Lower leg skin (tissue), 4 donors: ENCODE measurements around the gene DMRTA1. TPM values are rescaled to one million over a fixed set of nuclear protein-coding genes. Genes with fewer than 3 reads are reported as not detected.
"Not testable (repeated sequence)": the region's sequence is repeated elsewhere in the genome, so short reads cannot be mapped to it uniquely, and the experiment has no call there.

ENCODE experiments used
- DNase-seq, 2 donors: peaks; one replicate each; pipeline ENCODE4 v3.0.0-alpha.2; 2019; ENCODE audit warnings: low spot score in 2 of 2
- H3K4me3 ChIP-seq: fragments of 200-600 bp; sonication (generic); 2 replicates; pipeline ENCODE4 v1.5.1; 2017; ENCODE audit warnings: mild to moderate bottlenecking, low read depth; ENCODE audit not compliant: poor library complexity, severe bottlenecking
- POLR2A ChIP-seq, 2 donors: fragments of 450-650 bp; IDR thresholded peaks; one replicate each; pipeline ENCODE4 v1.6.1; 2016 to 2017; ENCODE audit warnings: antibody characterized with exemption in 2 of 2, mild to moderate bottlenecking in 1 of 2, moderate library complexity in 1 of 2
- WGBS, 2 donors: methylation state at CpG; one replicate each; pipeline ENCODE4 v1.1.5; 2018; 5-methylcytosine and 5-hydroxymethylcytosine counted together
- intact Hi-C: fragments of 100-400 bp; cut with DNase I; formaldehyde crosslinking; loops from one replicate; pipeline ENCODE4 v1.15.0; 2023; ENCODE audit warnings: low total_unique reads
- total RNA-seq, 4 donors: library from RNA; depleted of rRNA; stranded (reverse); fragments of >200 nt; gene quantifications; one replicate each; pipeline ENCODE4 v1.1.0, GENCODE V29; 2016
- TF ChIP-seq, protein P1 (sequence below), 3 donors: fragments of 450-650 bp; IDR thresholded peaks; one replicate each; pipeline ENCODE4 v1.5.1; 2016; ENCODE audit warnings: antibody characterized with exemption in 3 of 3, mild to moderate bottlenecking in 3 of 3, moderate library complexity in 2 of 3

The DMRTA1 gene
- total RNA-seq, 4 donors from 2014 or later: 0.07 to 1.4 (median 0.62) TPM

DNA sequence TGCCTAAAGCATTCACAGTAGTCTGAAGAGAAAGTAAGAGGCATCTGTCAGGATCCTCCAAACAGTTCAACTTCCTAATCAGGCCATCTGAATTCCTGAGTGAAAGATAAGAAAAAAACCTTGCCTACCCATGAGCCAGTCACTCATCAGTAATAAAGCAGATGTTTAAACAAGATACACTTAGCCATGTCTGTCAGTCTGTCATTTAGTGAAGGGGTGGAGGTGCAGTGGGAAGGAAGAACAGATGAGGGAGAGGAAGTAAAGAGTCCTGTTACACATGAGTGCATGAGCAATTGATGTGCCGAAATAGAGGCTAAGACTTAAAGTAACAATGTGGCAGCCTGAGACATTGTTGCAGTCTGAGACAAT lies 29.9 kb upstream of the DMRTA1 start:
- no peak overlapping the region for H3K4me3 ChIP-seq
- TF ChIP-seq, protein P1, sequence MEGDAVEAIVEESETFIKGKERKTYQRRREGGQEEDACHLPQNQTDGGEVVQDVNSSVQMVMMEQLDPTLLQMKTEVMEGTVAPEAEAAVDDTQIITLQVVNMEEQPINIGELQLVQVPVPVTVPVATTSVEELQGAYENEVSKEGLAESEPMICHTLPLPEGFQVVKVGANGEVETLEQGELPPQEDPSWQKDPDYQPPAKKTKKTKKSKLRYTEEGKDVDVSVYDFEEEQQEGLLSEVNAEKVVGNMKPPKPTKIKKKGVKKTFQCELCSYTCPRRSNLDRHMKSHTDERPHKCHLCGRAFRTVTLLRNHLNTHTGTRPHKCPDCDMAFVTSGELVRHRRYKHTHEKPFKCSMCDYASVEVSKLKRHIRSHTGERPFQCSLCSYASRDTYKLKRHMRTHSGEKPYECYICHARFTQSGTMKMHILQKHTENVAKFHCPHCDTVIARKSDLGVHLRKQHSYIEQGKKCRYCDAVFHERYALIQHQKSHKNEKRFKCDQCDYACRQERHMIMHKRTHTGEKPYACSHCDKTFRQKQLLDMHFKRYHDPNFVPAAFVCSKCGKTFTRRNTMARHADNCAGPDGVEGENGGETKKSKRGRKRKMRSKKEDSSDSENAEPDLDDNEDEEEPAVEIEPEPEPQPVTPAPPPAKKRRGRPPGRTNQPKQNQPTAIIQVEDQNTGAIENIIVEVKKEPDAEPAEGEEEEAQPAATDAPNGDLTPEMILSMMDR (IDR thresholded peaks at IDR 0.05): no peak
- TF ChIP-seq POLR2A (IDR thresholded peaks at IDR 0.05): no peak
- intact Hi-C loops: no loop called here
- 34 to 48% methylated on average over 1 of the region's 1 CpG for WGBS, 2 donors
- no peak for DNase-seq

DNA sequence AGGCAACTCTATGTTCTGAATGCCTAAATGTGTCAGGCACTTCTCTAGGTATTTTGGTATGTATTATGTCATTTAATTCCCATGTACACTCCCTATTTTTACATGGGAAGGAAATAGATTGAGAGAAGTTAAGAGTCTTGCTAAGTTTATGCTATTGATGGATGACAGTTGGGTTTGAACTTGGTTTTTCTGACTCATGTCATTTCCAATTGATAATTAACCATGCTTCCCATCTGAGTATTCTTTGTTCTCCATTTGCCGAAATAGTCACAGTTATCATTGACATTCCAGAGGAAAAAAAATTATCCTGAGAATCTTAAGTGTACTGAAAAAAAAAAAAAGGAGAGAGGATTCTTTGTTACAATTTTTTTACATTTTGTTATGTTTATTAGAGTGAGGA lies 23.1 kb upstream of the DMRTA1 start:
- WGBS, 2 donors: 88 to 92% methylated on average over 1 of the region's 1 CpG

DNA sequence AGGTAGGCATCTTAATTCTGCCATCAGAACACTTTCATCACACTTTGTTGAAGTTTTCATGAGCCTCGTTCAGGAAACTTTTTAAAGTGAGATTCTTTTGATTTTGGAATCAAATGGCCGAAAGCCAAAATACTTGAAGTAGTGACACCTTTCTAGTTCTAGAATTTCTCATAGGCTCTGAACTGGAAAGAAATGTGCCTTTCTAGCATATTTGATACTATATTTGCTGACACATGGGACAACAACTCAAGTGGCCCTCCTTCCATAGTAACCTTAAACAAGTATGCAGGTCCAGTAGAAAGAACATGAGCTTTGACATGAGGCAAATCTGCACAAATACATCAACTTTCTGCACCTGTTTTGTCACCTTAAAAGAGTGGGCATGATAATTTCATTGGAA lies 22.0 kb upstream of the DMRTA1 start:
- DNase-seq: no peak
- intact Hi-C loops: no loop called here
- 53 to 69% methylated on average over 2 of the region's 2 CpGs for WGBS, 2 donors

More for the DNA sequence above, 23.1 kb upstream of the DMRTA1 start:
- intact Hi-C loops: no loop called here
- no peak for DNase-seq
- H3K4me3 ChIP-seq: no peak overlapping the region
- TF ChIP-seq POLR2A (IDR thresholded peaks at IDR 0.05): no peak
- TF ChIP-seq, protein P1 (IDR thresholded peaks at IDR 0.05): no peak

DNA sequence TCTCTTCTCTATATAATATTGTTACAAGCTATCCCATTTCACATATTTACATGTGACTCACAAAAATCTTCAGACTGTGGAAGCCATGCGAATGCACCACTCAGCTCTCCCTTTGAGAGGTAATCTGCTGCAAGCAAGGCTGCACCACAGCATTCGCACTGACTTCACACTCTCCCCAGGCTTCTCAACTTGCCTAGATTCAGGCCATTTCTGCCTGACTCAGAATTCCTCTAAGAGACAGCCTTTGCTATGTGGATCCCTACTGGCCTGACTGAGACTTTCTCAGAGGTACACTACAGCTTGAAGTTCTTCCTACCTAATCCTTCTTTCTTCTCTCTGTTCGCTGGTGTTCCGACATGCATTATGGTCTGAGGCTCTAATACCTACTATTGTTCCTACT lies 21.1 kb upstream of the DMRTA1 start:
- TF ChIP-seq, protein P1 (IDR thresholded peaks at IDR 0.05): no peak
- no peak for TF ChIP-seq POLR2A (IDR thresholded peaks at IDR 0.05)
- WGBS, 2 donors: 81 to 84% methylated on average over 4 of the region's 4 CpGs

More for the DNA sequence above, 22.0 kb upstream of the DMRTA1 start:
- no peak overlapping the region for H3K4me3 ChIP-seq
- TF ChIP-seq POLR2A (IDR thresholded peaks at IDR 0.05): no peak
- TF ChIP-seq, protein P1 (IDR thresholded peaks at IDR 0.05): no peak

DNA sequence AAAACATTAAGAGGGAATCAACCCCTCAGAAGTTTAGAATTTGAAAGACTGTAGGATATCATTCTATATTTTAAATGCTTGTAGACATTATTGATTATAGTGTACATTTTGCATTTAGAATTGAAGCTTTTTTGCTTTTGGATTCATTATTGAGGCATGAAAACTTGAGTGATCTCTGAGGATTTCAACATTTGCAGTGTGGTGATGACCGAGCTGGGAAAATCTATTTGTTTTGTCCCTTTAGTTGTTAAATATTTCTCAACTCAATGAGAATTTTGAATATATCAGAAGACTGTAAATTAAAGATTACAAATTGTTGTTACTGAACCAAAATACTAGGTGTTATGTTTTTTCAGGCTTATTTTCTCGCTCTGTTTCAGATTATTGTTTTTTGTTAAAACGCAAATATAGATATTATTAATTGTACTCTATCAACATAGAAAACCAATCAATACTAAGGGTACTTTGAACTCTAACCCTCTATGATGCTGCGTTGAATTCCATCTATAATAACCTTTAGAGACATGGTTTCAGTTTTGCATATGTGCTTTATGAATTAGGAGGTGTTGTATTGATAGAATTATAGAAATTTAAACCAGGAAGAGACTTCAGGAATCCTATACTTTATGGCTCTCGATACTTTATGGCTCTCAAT lies 19.3 kb upstream of the DMRTA1 start:
- TF ChIP-seq POLR2A (IDR thresholded peaks at IDR 0.05): no peak
- TF ChIP-seq, protein P1 (IDR thresholded peaks at IDR 0.05): no peak
- H3K4me3 ChIP-seq: no peak overlapping the region
- 82 to 87% methylated on average over 5 of the region's 5 CpGs for WGBS, 2 donors
- no peak for DNase-seq
- intact Hi-C loops: no loop called here

More for the DNA sequence above, 21.1 kb upstream of the DMRTA1 start:
- no peak overlapping the region for H3K4me3 ChIP-seq
- intact Hi-C loops: no loop called here
- no peak for DNase-seq

DNA sequence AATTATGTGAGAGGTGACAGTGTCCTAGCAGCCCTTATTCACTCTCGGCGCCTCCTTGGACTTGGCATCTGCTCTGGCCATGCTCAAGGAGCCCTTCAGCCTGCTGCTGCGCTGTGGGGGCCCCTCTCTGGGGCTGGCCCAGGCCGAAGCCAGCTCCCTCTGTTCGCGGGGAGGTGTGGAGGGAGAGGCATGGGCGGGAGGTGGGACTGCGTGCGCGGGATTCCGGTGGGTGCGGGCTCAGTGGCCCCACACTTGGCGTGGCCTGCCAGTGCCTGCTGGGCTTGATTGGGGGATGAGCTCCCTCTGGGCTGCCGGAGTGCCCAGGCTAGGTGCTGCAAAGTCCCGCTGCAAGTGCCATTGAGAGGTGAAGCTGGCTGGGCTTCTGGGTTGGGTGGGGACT lies 12.9 kb upstream of the DMRTA1 start:
- intact Hi-C loops: no loop called here
- H3K4me3 ChIP-seq: no peak overlapping the region
- DNase-seq: no peak
- TF ChIP-seq, protein P1 (IDR thresholded peaks at IDR 0.05): no peak
- no peak for TF ChIP-seq POLR2A (IDR thresholded peaks at IDR 0.05)
- WGBS, 2 donors: 92 to 94% methylated on average over 14 to 15 of the region's 15 CpGs

DNA sequence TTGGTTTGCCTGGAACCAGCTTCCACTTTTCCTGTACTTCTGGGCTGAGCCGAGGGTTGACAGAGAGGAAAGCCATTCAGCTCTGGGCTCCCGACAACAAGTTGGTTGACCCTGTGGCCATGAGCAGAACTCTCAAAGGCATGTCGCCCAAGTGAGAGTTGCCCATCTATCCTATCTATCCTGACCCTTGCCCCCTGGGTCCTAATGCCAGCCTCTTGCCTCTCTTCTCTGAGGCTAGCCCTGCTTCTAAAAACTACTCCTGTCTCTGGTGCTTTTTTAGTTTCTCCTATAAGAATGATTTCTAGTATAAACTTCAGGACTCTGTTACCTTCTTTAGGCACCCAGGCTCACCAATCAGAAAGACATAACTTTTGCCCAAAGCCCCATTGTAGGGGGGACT lies 11.4 kb upstream of the DMRTA1 start:
- H3K4me3 ChIP-seq, DNase-seq, intact Hi-C loops: not testable (repeated sequence)
- WGBS, 2 donors: 65 to 87% methylated on average over 3 of the region's 3 CpGs

DNA sequence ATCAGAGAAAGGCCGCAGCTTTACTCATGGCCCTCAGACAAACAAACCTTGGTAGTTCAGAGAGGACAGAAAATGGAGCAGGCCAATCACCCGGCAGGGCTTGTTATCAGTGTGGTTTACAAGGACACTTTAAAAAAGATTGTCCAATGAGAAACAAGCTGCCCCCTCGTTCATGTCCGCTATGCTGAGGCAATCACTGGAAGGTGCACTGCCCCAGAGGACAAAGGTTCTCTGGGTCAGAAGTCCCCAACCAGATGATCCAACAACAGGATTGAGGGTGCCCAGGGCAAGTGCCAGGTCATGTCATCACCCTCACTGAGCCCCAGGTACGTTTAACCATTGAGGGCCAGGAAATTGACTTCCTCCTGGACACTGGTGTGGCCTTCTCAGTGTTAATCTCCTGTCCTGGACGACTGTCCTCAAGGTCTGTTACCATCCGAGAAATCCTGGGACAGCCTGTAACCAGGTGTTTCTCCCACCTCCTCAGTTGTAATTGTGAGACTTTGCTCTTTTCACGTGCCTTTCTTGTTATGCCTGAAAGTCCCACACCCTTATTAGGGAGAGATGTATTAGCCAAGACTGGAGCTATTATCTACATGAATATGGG lies 9.1 kb upstream of the DMRTA1 start:
- DNase-seq, H3K4me3 ChIP-seq, intact Hi-C loops: not testable (repeated sequence)
- 62 to 76% methylated on average over 8 of the region's 8 CpGs for WGBS, 2 donors
